GM12875 (cell line): Measurements from ENCODE around the gene TNS4.

ENCODE experiments used
- H3K4me3 ChIP-seq: one replicate; pipeline ENCODE4 v1.5.1; 2011; ENCODE audit warnings: low read depth, low read length, control low read depth
- TF ChIP-seq, protein P1 (sequence below): IDR thresholded peaks from 2 replicates; pipeline ENCODE4 v1.5.1; 2011; ENCODE audit warnings: low read depth, mild to moderate bottlenecking, control low read depth, inconsistent platforms, low read length, moderate library complexity, borderline replicate concordance; ENCODE audit not compliant: insufficient read depth

TNS4 gene

GRCh38 chr17:40538936-40539705 is 37.7 kb upstream of the TNS4 start:
- no peak overlapping the region for H3K4me3 ChIP-seq
- TF ChIP-seq, protein P1, sequence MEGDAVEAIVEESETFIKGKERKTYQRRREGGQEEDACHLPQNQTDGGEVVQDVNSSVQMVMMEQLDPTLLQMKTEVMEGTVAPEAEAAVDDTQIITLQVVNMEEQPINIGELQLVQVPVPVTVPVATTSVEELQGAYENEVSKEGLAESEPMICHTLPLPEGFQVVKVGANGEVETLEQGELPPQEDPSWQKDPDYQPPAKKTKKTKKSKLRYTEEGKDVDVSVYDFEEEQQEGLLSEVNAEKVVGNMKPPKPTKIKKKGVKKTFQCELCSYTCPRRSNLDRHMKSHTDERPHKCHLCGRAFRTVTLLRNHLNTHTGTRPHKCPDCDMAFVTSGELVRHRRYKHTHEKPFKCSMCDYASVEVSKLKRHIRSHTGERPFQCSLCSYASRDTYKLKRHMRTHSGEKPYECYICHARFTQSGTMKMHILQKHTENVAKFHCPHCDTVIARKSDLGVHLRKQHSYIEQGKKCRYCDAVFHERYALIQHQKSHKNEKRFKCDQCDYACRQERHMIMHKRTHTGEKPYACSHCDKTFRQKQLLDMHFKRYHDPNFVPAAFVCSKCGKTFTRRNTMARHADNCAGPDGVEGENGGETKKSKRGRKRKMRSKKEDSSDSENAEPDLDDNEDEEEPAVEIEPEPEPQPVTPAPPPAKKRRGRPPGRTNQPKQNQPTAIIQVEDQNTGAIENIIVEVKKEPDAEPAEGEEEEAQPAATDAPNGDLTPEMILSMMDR: no peak

DNA sequence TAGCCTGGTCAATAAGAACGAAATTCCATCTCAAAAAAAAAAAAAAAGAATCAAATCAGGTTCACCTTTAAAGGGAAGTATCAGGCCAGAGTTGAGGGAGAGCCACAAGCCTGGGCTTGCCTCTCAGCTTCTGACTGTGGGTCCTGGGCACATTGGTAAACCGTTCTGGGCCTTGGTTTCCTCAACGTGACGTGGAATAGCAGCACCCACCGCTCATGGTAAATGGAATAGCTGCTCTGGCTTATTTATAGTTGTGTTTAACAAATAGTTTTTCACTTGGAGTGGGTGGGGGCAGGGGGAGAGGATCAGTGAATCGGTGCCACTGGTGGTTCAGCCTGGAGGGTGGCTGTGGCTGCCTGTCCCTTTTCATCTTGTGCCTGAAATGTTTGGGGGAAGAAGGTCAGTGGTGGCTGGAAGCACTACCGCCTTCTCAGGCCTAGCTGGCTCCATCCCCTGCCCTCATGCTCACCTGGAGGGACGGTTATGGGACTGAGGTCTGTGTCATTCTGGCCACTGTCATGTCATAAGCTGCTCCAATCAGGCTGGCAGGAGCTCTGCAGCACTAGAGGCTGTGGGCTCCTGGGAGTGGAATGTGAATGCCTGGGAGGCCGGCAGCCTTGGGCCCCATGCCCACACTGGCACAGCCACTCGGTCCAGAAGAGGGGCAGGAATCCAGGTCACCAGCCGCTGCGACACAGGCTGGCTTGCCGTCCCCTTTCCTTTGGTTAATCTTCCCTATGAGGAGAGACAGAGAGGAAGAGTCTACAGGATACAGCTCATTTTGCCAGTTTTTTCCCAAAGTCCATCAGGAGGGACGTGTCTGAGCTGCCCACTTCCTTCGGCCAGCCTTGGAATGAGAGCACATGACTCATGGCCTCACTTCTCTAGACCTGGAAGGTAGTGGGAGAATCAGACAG is 36.9 kb upstream of the TNS4 start:
- H3K4me3 ChIP-seq: no peak overlapping the region
- TF ChIP-seq, protein P1: no peak

GRCh38 chr17:40536295-40537171 is 35.1 kb upstream of the TNS4 start:
- TF ChIP-seq, protein P1: no peak

GRCh38 chr17:40535924-40536294 is 34.5 kb upstream of the TNS4 start:
- TF ChIP-seq, protein P1: no peak
- no peak overlapping the region for H3K4me3 ChIP-seq

More at GRCh38 chr17:40536295-40537171, 35.1 kb upstream of the TNS4 start:
- H3K4me3 ChIP-seq: no peak overlapping the region

DNA sequence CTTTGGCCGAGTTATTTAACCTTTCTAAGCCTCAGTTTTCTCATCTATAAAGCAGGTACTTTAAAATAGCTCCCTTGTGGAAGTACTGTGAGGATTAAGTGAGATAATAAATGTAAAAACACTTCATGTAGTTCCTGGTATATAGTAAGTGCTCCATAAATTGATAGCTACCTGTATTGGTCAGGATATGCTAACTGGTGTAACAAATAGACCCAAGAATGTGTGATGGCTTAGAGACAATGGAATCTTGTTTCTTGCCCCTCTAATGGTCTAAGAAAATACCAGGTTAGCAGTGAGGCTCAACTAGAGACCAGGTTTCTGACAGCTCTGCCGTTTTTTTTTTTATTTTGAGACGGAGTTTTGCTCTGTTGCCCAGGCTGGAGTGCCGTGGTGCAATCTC is 34.0 kb upstream of the TNS4 start:
- no peak overlapping the region for H3K4me3 ChIP-seq
- TF ChIP-seq, protein P1: no peak

GRCh38 chr17:40534371-40535189 is 33.2 kb upstream of the TNS4 start:
- TF ChIP-seq, protein P1: no peak
- H3K4me3 ChIP-seq: no peak overlapping the region
